CD14-positive monocyte (primary cell): ENCODE data around the gene CEP112. TPM values are rescaled to one million over a fixed set of nuclear protein-coding genes. Genes with fewer than 3 reads are reported as not detected.

ENCODE experiments used
- DNase-seq, 3 donors: peaks; one replicate each; pipeline ENCODE4 v3.0.0-alpha.2; 2011 to 2022
- H2AFZ ChIP-seq: 2 replicates; pipeline ENCODE4 v1.6.0; 2012; ENCODE audit warnings: mild to moderate bottlenecking, low read depth, low read length, inconsistent platforms; ENCODE audit not compliant: insufficient read depth, poor library complexity, severe bottlenecking
- H3K27ac ChIP-seq, 2 donors: 1 replicate in 1 of 2; 2 replicates in 1 of 2; pipeline ENCODE4 v1.5.1; 2012 to 2013; ENCODE audit warnings: low read length in 2 of 2, control low read depth in 1 of 2, inconsistent platforms in 1 of 2, low read depth in 1 of 2, mild to moderate bottlenecking in 1 of 2
- H3K27me3 ChIP-seq, 2 donors: one replicate each; pipeline versions ENCODE4 v1.6.0 to v1.6.1; 2011 to 2013; ENCODE audit warnings: low read length in 2 of 2; ENCODE audit not compliant: control insufficient read depth in 2 of 2, insufficient read depth in 2 of 2
- H3K36me3 ChIP-seq, 2 donors: replicated peaks in 1 of 2; 1 replicate in 1 of 2; 2 replicates in 1 of 2; pipeline versions ENCODE4 v1.5.1 to v1.6.1; 2012 to 2013; ENCODE audit warnings: low read length in 2 of 2, control low read depth in 1 of 2, inconsistent platforms in 1 of 2, mild to moderate bottlenecking in 1 of 2; ENCODE audit not compliant: insufficient read depth in 2 of 2, control insufficient read depth in 1 of 2
- H3K4me1 ChIP-seq, 2 donors: 1 replicate in 1 of 2; 2 replicates in 1 of 2; pipeline versions ENCODE4 v1.5.1 to v1.6.1; 2012 to 2013; ENCODE audit warnings: low read length in 2 of 2, control low read depth in 1 of 2, inconsistent platforms in 1 of 2, mild to moderate bottlenecking in 1 of 2, moderate library complexity in 1 of 2; ENCODE audit not compliant: insufficient read depth in 2 of 2, control insufficient read depth in 1 of 2
- H3K4me2 ChIP-seq: replicated peaks from 2 replicates; pipeline ENCODE3; 2012; ENCODE audit warnings: low read length, moderate library complexity, mild to moderate bottlenecking; ENCODE audit not compliant: poor library complexity, severe bottlenecking; ENCODE audit errors: extremely low read depth
- H3K4me3 ChIP-seq, 3 experiments: fragments of 200-600 bp in 1 of 3; sonication (generic) in 1 of 3; replicated peaks in 1 of 3; 1 replicate in 2 of 3; 2 replicates in 1 of 3; pipeline ENCODE4 v1.5.1; 2011 to 2013; ENCODE audit warnings: low read length in 3 of 3, mild to moderate bottlenecking in 3 of 3, control low read depth in 2 of 3, low read depth in 2 of 3, inconsistent platforms in 1 of 3, moderate library complexity in 1 of 3
- H3K79me2 ChIP-seq: 2 replicates; pipeline ENCODE4 v1.6.0; 2012; ENCODE audit warnings: mild to moderate bottlenecking, control low read depth, inconsistent platforms, low read length, moderate library complexity; ENCODE audit not compliant: insufficient read depth
- H3K9ac ChIP-seq: 2 replicates; pipeline ENCODE4 v1.6.0; 2017; ENCODE audit warnings: low read length, mild to moderate bottlenecking; ENCODE audit not compliant: insufficient read depth, poor library complexity, severe bottlenecking
- H3K9me3 ChIP-seq, 2 donors: replicated peaks in 1 of 2; 1 replicate in 1 of 2; 2 replicates in 1 of 2; pipeline versions ENCODE4 v1.5.1 to v1.6.1; 2012 to 2013; ENCODE audit warnings: low read length in 2 of 2, control low read depth in 1 of 2; ENCODE audit not compliant: control insufficient read depth in 1 of 2, insufficient read depth in 1 of 2
- H4K20me1 ChIP-seq: 2 replicates; pipeline ENCODE4 v1.6.0; 2012; ENCODE audit warnings: mild to moderate bottlenecking, low read length, control low read depth, moderate library complexity; ENCODE audit not compliant: insufficient read depth
- H3K27ac Mint-ChIP-seq, 7 donors: one replicate each; pipeline ENCODE4 v1.8.0; 2020; ENCODE audit warnings: mild to moderate bottlenecking in 7 of 7, mixed read lengths in 7 of 7, moderate library complexity in 6 of 7, inconsistent platforms in 2 of 7
- H3K27me3 Mint-ChIP-seq, 3 donors: one replicate each; pipeline ENCODE4 v1.8.0; 2021 to 2022; ENCODE audit warnings: low read depth in 3 of 3, mild to moderate bottlenecking in 3 of 3, mixed read lengths in 3 of 3, moderate library complexity in 3 of 3, inconsistent platforms in 1 of 3
- H3K36me3 Mint-ChIP-seq, 2 donors: one replicate each; pipeline ENCODE4 v1.8.0; 2020; ENCODE audit warnings: mixed read lengths in 2 of 2, inconsistent platforms in 1 of 2, mild to moderate bottlenecking in 1 of 2
- H3K4me1 Mint-ChIP-seq: one replicate; pipeline ENCODE4 v1.8.0; 2020; ENCODE audit warnings: mild to moderate bottlenecking, mixed read lengths
- H3K4me3 Mint-ChIP-seq, 2 donors: one replicate each; pipeline ENCODE4 v1.8.0; 2020; ENCODE audit warnings: mild to moderate bottlenecking in 2 of 2, mixed read lengths in 2 of 2, moderate library complexity in 1 of 2
- H3K9me3 Mint-ChIP-seq, 7 donors: one replicate each; pipeline ENCODE4 v1.8.0; 2020 to 2022; ENCODE audit warnings: mixed read lengths in 7 of 7, mild to moderate bottlenecking in 6 of 7, moderate library complexity in 6 of 7, inconsistent platforms in 2 of 7
- CTCF ChIP-seq: fragments of 200-600 bp; IDR thresholded peaks from one replicate; pipeline ENCODE4 v1.8.0; 2022; ENCODE audit warnings: antibody characterized with exemption, mild to moderate bottlenecking
- WGBS: methylation state at CpG from one replicate; pipeline ENCODE4 v1.1.5; 2013; ENCODE audit warnings: missing lambda C conversion rate; ENCODE audit not compliant: insufficient coverage; 5-methylcytosine and 5-hydroxymethylcytosine counted together
- intact Hi-C, 2 donors: fragments of 100-400 bp; cut with micrococcal nuclease; formaldehyde crosslinking; loops; one replicate each; pipeline versions ENCODE4 v1.15.0 to v1.15.1; 2023
- polyA plus RNA-seq, 3 donors: library from polyadenylated mRNA; depleted of rRNA in 1 of 3; unstranded in 2 of 3; stranded (reverse) in 1 of 3; fragments of 300-500 nt in 2 of 3; fragments of >200 nt in 1 of 3; fragmentation: Illumina TruSeq in 2 of 3; gene quantifications; 1 replicate in 2 of 3; 2 replicates in 1 of 3; pipeline ENCODE4 v1.2.3, GENCODE V29; 2012 to 2021

CEP112 gene
- polyA plus RNA-seq, 3 donors, result 0.10 TPM; not detected in 2

- H3K4me3 Mint-ChIP-seq, result no peak overlapping the region
- Histone ChIP-seq H2AFZ (no peak overlapping the region), H3K4me1 (no peaks in the 10 kb centered on the region), H4K20me1 (no peaks in the 10 kb centered on the region), H3K27ac (no peak overlapping the region), H3K27me3 (no peaks in the 10 kb centered on the region), H3K4me3 (no peak overlapping the region), H3K9me3 (no peaks in the 10 kb centered on the region), H3K4me2 (no peak overlapping the region), H3K9ac (no peak overlapping the region), H3K36me3 (no peaks in the 10 kb centered on the region), H3K79me2 (no peaks in the 10 kb centered on the region)
- H3K36me3 Mint-ChIP-seq, result no peaks in the 10 kb centered on the region
- WGBS, result 87% methylated on average over 4 of the region's 5 CpGs
- H3K4me1 Mint-ChIP-seq, result no peaks in the 10 kb centered on the region
- no peak for DNase-seq
- intact Hi-C loops, result no loop called here
- H3K27me3 Mint-ChIP-seq, result no peaks in the 10 kb centered on the region
- no peak for TF ChIP-seq CTCF
- no peak overlapping the region for H3K27ac Mint-ChIP-seq
- peaks cover 0 to 3% (median 0%) of the 10 kb centered on the region in 7 donors for H3K9me3 Mint-ChIP-seq
These were observed 299.0 kb downstream of the CEP112 start for GRCh38 chr17:65892912-65893377.

DNA sequence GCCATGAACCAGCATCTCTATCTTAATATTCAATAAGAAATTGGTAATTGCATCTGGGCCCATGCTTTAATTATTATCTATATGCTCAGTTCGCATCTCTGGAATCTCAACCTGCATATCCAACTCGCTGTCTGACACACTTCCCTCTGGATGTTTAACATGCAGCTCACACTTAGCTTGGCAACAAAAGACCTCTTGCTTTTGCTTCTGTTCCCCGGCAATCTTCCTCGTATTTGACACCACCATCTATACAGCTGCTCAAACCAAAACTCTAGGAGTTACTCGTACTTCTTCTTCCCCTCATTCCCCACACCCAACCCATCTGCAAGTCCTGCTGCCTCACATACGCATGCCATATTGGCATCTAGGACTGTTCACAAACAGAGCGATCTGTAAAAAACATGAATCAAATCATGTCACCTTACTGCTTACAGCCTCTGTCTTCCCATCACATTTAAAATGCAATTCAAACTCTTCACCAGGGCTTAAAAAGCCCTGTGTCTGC is 300.6 kb downstream of the CEP112 start:
- Mint-ChIP-seq H3K9me3 (peaks cover 0 to 3% (median 0%) of the 10 kb centered on the region in 7 donors), H3K27ac (no peak overlapping the region), H3K4me3 (no peak overlapping the region), H3K4me1 (no peaks in the 10 kb centered on the region), H3K36me3 (no peaks in the 10 kb centered on the region), H3K27me3 (peaks cover 0 to 1% (median 0%) of the 10 kb centered on the region in 3 donors)
- no peaks in the 10 kb centered on the region for H3K79me2 ChIP-seq
- H3K9ac ChIP-seq, result no peak overlapping the region
- 99% methylated on average over 7 of the region's 7 CpGs for WGBS
- no peaks in the 10 kb centered on the region for H4K20me1 ChIP-seq
- DNase-seq, result no peak
- H3K4me3 ChIP-seq, result no peak overlapping the region
- no peaks in the 10 kb centered on the region for H3K9me3 ChIP-seq
- H2AFZ ChIP-seq, result no peak overlapping the region
- TF ChIP-seq CTCF, result no peak
- H3K27ac ChIP-seq, result no peak overlapping the region
- no peaks in the 10 kb centered on the region for H3K27me3 ChIP-seq
- intact Hi-C loops, result no loop called here
- no peaks in the 10 kb centered on the region for H3K36me3 ChIP-seq
- no peak overlapping the region for H3K4me2 ChIP-seq
- H3K4me1 ChIP-seq, result no peaks in the 10 kb centered on the region
